Stimulated activated CD4-positive, alpha-beta T cell treated with anti-CD3 and anti-CD28 coated beads, Interleukin-15, amount 100 ng/mL, for 24 hours (primary cell): ENCODE results near the gene SLC5A4.
"Not testable (repeated sequence)": the region's sequence is repeated elsewhere in the genome, so short reads cannot be mapped to it uniquely, and the experiment has no call there.

Source experiments
- DNase-seq: peaks from one replicate; pipeline ENCODE4 v3.0.0-alpha.2; 2020

The SLC5A4 gene

DNA sequence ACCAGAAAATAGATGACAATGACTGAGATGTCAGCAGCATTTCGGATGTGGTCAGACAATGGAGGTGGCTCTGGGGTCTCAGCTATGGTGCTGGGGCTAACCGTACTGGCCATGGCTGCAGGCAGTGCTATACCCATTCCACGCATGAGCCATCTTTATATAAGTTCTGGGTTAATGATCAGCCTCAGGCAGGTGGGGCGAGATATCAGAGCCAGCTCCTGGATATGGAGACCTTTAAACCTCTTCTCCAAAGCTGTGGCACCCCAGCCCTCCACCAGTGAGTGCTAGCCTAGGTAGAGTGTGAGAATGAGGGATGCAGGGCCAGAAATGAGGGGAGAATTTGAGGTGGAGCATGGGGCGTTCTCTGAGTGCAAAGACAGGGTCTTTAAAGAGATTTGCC lies at the start of gene SLC5A4:
Gene SLC5A4, minus strand, starts transcription at position 131 of the 400 bp plus-strand sequence. Its CDS starts 18 bp downstream, at position 113.
- DNase-seq: no peak

DNA sequence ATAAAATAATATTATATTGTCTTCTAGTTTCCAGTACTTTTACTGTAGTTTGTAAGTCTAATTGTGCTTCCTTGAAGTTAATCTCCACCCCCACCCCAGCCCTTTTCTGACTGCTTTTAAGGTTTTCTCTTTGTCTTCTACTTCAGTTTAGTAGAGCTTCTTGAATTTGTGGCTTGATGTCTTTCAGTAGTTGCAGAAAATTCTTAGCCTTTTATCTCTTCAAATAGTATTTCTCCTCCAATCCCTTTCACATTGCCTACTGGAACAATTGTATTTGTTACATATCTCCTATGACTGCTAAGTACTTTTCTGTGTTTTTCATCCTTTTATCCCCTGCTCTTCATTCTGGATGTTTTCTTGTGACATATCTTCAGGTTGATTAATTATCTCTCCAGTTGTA lies 38.8 kb upstream of the SLC5A4 start:
- not testable (repeated sequence) for DNase-seq

DNA sequence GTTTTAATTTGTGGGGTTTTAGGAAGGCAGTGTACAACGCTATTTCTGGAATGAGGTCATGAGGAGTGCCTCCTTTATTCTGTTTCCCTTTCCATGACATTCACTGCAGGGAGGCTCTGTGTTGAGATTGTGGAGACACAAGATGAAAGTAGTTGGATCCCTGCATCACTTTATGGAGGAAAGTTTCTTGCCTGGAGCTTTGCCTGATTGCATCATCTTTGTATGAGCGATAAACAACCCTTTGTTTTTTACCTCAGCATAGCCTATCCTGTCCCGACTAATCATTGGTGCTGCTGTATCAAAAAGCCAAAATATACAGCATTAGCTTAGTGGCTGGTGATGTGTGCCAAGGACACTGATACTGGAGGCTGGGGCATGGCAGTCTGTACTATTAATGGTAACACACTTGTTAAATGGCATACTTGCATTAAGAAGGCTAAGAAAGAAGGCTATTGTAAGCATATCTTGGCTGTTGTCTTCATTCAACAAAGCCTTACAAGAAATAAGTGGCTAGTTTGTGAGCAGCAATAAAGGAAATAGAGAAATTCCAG lies 31.2 kb upstream of the SLC5A4 start:
- no peak for DNase-seq

DNA sequence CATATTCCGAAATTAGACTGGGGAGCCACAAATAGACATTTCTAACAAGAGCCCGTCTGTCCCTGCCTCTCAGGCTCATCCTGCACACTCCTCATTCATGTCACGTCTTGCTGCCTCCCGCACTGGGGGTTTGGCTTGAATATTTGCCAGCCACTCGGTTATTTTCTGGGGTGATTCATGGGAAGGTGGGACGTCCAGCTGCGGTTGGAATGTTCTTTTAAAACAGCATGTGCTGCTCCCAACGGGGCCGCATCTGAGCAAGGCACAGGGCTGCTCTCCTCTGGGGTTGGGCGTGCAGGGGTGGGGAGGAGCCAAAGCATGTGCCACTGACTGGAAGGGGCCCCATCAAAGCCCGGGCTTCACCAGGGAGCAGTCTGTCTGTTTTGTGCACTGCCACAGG lies 25.9 kb upstream of the SLC5A4 start:
- DNase-seq: no peak

DNA sequence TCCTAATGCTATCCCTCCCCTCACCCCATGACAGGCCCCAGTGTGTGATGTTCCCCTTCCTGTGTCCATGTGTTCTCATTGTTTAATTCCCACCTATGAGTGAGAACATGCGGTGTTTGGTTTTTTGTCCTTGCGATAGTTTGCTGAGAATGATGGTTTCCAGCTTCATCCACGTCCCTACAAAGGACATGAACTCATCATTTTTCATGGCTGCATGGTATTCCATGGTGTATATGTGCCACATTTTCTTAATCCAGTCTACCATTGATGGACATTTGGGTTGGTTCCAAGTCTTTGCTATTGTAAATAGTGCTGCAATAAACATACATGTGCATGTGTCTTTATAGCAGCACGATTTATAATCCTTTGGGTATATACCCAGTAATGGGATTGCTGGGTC lies 20.2 kb upstream of the SLC5A4 start:
- not testable (repeated sequence) for DNase-seq

DNA sequence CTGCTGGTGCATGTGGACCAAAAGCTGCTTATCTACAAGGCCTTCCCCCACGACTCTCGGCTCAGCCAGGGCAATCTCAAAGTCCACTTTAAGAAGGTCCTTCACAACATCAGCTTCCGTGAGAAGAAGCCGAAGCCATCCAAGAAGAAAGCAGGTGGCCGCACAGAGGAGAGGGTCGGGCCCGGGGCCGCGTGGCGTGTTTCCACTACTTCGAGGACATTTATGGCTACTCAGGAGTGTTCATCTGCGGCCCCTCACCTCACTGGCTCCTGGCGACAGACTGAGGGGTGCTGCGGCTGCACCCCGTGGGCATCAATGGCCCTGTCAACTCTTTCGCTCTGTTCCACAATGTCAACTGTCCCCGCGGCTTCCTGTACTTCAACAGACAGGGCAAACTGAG lies 16.2 kb upstream of the SLC5A4 start:
- DNase-seq: no peak

DNA sequence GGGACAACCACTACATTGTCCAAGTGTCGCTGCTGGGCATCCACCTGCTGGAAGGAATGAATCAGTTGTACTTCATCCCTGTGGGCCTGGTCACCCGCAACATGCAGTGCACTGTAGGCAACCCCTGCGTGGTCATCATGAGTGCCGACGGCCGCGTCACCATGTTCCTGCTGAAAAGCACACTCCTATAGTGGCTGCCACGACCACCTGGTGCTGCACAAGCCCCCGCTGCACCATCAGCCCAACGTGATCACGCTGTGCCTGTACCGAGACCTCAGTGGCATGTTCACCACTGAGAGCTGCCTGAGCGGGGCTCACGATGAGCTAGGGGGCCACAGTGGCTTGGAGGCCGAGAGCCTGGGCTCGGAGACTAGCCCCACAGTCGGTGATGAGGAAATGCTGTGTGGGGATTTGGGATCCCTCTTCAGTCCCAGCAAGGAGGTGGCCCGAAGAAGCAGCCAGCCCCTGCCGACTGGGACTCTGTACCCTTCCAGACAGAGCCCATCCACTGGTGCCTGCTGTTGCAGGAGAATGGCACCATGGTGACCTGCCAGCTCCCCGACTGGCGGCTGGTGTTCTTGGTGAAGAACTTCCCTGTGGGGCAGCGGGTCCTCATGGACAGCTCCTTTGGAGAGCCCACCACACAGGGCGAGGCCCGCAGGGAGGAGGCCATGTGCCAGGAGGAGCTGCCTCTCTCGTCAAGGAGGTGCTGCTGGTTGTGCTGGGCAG lies 15.7 kb upstream of the SLC5A4 start:
- no peak for DNase-seq

DNA sequence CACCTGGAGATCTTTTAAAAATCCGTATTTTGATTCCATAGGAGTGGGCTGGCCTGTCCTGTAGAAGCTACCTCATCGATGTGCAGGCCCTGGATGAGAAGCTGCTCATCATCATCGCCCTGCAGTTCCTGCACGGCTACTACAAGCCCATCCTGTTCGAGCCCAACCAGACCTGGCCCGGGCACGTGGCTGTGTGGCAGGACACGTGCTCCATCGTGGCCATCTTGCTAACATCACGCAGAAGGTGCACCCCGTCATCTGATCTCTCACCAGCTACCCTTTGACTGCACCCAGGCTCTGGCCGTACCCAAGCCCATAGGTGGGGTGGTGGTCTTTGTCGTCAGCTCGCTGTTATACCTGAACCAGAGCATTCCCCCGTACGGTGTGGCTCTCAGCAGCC lies 14.2 kb upstream of the SLC5A4 start:
- DNase-seq: no peak

DNA sequence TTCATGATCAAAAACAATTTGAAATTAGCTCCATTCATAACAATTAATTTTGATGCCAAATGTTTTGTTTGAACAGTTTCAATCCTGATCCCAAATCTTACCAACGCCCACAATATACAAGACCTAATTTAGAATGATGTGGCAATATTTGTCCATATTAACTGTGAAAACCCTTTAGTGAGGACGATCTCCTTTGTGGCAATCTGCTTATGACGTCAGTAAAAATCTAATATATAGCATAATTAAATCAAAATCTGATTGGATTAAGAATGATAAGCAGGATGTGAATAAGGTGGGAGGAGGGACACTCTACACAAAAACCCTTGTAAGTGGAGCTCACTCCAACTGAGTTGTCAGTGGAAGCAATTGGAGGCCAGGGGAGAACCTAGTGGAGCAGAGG lies 11.9 kb upstream of the SLC5A4 start:
- DNase-seq: no peak

DNA sequence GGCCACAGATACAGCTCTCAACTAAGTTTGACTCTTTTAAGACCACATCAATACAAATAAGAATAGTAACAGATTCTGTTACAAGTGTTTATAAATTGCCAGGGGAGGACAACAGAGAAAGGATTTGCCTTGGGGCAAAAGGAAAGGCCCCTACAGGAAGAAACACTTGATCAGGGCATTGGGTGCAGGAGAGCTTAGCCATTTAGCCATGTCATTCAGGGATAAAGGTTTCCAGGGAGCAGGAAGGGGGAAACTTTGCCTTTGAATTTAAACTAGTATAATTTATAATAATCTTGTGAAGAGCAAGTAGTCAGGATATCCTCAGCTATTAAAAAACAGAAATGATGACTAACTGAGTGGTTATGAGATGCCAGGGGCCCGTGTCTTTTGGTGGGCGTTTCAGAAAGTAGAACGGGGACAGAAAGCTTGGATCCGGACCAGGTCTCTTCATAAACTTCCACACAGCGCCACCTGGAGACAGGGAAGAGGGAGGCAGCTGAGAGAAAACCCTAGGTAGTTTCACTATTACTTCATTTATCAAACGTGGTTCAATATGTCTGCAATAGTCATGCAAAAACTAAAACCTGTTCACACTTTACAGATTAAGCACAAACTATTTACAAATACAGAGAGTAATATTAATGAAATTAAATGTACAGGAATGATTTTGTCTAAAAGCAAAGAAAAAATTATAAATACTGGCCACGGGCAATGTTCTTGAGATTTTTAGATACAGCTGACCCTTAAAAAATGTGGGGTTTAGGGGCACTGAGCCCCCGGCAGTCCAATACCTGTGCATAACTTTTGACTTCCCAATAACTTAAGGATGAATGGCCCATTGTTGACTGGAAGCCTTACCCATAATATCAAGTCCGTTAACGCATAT lies 11.0 kb upstream of the SLC5A4 start:
- DNase-seq: peak; percentile 83

DNA sequence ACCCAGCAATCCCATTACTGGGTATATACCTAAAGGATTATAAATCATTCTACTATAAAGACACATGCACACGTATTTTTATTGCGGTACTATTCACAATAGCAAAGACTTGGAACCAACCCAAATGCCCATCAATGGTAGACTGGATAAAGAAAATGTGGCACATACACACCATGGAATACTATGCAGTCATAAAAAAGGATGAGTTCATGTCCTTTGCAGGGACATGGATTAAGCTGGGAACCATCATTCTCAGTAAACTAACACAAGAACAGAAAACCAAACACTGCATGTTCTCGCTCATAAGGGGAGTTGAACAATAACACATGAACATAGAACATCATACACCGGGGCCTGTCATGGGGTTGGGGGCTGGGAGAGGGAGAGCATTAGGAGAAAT lies 8.5 kb upstream of the SLC5A4 start:
- not testable (repeated sequence) for DNase-seq

DNA sequence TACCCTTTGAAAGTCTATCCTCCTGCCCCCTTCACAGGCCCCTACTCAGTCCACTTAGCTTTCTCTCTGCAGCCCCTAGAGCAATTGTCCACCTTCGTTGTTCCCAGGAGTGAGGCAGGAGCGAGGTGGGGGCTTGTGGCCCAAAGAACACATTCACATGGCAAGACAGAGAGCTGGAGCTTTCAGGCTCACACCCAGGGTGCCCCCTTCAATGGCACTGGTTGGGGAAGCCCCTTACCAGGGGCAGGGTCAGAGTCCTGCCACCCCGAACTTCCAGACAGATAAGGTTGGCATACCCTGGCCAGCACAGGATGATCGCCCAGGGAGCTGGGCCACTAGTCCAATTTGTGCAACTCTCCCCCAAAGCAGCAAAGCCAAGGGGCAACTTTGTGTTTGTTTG lies 6.2 kb upstream of the SLC5A4 start:
- DNase-seq: no peak

DNA sequence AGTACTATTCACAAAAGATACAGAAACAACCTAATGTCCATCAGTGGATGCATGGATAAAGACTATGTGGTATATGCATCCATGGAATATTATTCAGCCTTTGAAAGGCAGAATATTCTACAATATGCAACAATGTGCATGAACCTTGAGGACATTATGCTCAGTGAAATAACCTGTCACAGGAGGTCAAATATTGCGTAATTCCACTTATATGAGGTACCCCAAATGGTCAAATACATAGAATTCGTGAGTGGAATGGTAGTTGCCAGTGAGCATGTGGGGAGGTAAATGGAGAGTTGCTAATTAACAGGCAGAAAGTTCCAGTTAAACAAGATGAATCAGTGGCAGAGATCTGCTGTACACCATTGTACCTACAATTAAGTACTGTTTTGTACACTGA lies 3.6 kb upstream of the SLC5A4 start:
- no peak for DNase-seq

DNA sequence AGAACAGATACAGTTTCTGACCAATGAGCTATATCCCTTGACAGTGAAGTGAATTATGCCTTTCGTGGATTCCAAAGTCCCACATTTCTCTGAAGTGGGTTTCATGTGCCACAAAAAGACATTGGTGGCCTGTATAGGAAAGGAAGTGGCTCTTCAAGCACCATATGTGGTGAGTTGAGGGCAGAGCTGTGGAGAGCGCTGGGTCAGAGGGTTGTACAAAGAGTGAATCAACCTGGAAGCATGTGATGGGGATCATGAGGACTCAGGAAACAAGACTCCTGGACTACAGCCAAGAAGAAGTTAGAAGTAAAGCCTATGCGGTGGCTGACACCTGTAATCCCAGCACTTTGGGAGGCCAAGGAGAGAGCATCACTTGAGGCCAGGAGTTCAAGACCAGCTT lies 579 bp upstream of the SLC5A4 start:
- no peak for DNase-seq

DNA sequence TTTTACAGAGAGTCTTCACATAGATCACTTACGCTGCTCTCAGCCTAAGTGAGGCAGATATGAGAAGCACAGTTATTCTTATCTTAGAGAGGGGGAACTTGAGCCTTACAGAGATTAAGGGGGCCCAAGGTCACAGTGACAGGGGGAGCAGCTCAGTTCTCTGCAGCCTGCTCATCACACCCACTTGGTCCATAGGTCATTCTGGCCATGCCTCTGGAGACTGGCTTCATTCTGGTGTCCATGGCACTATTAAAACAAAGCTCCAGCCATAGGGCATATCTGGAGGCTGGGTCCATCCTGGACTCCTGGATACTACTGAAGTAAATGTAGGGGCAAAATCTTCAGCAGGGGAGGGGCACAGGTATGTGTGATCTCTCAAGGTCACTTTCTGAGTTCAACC lies 5.9 kb downstream of the SLC5A4 start:
- DNase-seq: no peak

DNA sequence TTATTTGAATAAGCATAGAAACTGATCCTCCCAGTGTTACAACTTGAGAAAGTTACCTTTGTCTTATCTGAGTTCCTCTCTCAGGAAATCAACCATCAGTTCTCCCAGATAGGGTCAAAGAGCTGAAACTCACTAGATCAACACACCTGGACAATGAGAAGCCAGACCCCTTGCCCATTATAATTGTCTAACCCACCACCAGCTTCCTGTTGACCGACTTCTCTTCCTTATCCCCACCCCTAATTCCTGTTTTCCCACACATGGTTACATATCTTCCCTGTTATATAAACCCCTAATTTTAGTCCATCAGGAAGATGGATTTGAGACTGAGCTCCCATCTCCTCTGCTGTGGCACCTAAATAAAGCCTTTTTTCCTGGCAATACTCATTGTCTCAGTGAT lies 6.9 kb downstream of the SLC5A4 start:
- DNase-seq: no peak

DNA sequence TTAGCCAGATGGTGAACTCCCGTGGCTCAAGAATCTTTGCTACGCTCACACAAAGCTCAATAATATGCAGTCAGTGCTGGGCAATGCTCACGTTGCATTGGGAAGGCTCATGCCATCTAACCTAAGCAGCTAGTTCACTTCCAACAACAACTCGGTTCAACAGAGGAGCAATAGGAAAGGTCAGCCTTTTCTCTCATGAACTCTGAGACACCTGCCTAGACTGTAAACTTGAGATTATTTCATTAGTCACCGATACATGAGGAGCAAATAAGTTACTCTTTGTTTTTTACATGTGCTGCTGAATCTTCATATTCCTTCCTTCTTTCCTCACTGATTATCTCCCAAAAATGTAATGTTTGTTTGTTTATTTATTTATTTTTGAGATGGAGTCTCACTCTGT lies 9.0 kb downstream of the SLC5A4 start:
- no peak for DNase-seq

DNA sequence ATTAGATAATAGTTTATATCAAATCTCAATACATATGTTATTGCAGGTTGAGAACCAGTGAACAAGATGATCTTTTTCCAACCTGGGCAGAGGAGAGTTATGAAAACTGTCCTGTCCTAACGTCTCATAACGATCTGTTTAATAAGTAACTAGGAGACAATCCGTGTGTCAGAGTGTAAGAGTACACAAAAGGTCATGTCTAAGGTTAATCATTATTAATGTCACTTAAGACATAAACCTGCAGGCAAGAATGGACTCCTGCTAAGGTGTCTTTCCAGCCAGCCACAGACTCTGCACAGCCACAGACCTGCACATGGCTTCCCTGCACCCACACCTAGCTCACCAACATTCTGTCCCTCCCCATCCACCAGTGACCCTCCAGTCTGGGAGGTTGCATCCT lies 10.1 kb downstream of the SLC5A4 start:
- no peak for DNase-seq

DNA sequence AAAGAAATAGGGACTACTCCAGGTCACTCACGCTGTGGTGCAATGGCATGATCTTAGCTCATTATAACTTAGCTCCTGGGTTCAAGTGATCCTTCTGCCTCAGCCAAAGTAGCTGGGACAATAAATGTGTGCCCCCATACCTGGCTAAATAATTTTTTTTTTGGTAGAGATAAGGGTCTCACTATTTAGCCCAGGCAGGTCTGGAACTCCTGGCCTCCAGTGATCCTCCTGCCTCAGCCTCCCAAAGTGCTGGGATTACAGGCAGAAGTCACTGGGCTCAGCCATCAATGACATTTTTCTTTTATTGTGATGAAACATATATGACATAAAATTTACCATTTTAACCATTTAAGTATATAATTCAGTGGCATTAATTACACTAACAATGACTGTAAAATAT lies 10.6 kb downstream of the SLC5A4 start:
- DNase-seq: no peak

DNA sequence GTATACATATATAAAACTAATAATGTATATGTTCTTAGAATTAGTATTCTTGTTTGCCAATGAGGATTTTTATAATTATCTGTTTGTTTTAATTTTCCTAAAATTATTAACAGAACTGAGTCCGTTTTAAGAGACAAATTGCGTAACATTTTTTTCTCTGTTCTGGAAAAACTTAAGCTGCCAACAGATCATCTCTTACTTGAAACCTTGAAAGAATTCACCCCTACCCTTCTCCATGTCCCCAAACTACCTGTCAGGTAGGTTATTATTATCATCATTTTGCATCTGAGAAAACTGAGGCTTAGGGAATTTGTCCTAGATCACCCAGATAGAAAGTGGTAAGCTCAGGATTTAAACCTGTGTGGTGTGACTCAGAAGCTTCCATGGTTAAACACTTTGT lies 14.7 kb downstream of the SLC5A4 start:
- no peak for DNase-seq

DNA sequence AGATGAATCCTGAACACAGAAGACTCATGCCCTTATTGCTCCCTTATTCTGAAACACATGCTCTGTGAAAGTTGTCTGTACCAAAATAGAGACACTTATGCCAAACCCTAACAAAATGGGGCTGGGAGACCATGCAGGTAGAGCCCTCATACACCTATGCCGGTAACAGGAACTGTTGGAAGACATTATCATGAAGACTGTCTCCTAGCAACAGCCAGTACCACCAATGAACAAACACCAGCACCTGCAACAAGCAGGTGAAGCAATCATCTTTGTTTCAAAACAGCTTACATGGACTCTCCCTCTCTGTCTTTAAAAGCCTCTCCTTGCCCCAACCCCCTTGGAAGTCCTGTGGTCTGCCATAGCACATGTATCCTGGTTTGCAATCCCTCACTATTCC lies 17.2 kb downstream of the SLC5A4 start:
- no peak for DNase-seq

DNA sequence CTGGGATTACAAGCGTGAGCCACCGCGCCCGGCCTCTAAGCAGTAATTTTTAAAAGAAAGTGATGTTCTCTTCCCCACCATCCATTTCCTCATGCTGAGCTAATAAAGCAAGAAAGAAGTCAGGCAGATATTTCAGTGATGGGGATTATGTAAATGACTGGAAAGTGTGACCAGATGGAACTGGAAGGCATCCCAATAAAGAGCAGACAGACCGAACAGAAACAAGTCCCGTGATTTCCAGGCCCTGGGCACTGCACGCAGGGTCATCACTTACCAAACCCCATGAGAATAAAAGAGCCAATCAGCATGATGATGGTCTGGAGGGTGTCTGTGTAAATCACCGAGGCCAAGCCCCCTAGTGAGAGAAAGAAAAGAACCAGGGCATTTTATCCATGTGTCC lies 18.2 kb downstream of the SLC5A4 start:
- DNase-seq: no peak

DNA sequence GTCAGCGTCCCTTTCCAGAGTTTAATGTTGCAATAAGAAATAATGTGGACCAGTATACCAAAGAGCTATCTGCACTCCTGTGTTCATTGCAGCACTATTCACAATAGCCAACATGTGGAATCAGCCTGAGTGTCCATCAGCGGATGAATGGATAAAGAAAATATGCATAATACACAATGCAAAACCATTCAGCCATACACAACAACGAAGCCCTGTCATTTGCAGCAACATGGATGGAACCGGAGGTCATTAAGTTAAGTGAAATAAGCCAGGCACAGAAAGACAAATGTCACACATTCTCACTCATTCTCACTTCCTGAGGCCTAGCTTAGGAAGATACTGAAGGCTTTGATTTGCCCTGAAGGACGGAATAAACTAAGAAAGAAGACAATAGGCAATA lies 22.1 kb downstream of the SLC5A4 start:
- DNase-seq: no peak

DNA sequence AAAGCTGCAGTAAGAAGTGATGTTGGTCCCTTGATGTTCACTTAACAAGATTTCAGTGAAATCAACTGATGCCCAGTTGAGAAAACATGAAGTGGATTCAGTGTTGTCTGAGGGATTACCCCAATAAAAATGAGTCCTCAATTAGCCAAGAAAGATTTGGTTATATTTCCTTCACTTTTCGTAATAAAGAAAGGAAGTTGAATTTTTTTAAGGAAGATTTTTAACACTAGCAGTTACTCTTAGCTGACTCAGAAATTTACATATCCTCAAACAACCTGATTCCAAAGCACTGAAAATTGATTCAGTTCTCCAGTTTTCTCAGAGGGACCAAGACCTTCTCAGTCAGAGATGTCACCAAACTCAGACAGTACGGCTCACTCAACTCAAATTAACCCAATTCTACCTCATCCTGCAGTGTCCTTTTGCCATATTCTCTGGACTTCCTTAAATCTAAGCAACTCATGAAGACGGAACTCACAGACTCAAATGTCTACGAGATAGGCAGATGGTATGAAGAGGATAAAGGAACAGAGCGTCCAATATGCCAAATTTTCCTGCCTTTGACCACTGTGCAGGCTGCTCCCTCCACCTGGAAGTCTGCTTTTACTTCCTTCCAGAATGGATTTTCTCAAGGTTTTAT lies 22.8 kb downstream of the SLC5A4 start:
- DNase-seq: no peak
